GM12878 (cell line): ENCODE results near the gene DGKI. TPM values are rescaled to one million over a fixed set of nuclear protein-coding genes. Genes with fewer than 3 reads are reported as not detected.
A peak's percentile ranks its signal among the peaks of the same experiment; 100 is the strongest.

Experiments
- ATAC-seq: fragments of 200-7000 bp; cut with Tn5 transposase; 3 replicates; pipeline ENCODE4 v1.9.1; 2020; ENCODE audit warnings: mild to moderate bottlenecking, moderate library complexity
- BruUV-seq: library from RNA; stranded (reverse); fragments of 400-500 nt; replicated peaks from 2 replicates; lab custom pipeline; 2021; lab: Mats Ljungman, UMichigan
- CTCF ChIA-PET: fragments of 300-600 bp; sonication (Branson Sonifier 250); formaldehyde crosslinking; extraction: SDS; loops from one replicate; lab custom pipeline; 2021; ENCODE audit warnings: inconsistent platforms; lab: Yijun Ruan, JAX
- POLR2A ChIA-PET: fragments of 350-600 bp; formaldehyde crosslinking; extraction: SDS; loops from one replicate; lab custom pipeline; 2021; ENCODE audit warnings: inconsistent platforms; lab: Charles Lee
- RAD21 ChIA-PET: fragments of 300-600 bp; sonication (Branson Sonifier 250); formaldehyde crosslinking; loops from one replicate; lab custom pipeline; 2023; ENCODE audit warnings: antibody characterized with exemption; ENCODE audit not compliant: unreplicated experiment; lab: Charles Lee
- SMC1A ChIA-PET: fragments of 300-600 bp; sonication (Branson Sonifier 250); formaldehyde crosslinking; loops from one replicate; lab custom pipeline; 2023; ENCODE audit not compliant: unreplicated experiment, uncharacterized antibody; lab: Charles Lee
- DNase-seq: peaks from one replicate; pipeline ENCODE4 v3.0.0-alpha.2; 2011; ENCODE audit warnings: low read depth, low spot score
- FAIRE-seq: peaks from 3 replicates; lab custom pipeline; 2011; peaks lifted over from hg19 to GRCh38; lab: Jason Lieb, UNC
- H2AFZ ChIP-seq: 2 replicates; pipeline ENCODE4 v1.6.0; 2011; ENCODE audit warnings: low read depth, low read length, control low read depth; ENCODE audit not compliant: control insufficient read depth
- H3K27ac ChIP-seq: 2 replicates; pipeline ENCODE4 v1.5.1; 2011; ENCODE audit warnings: control low read depth; ENCODE audit not compliant: control insufficient read depth, insufficient read depth
- H3K27me3 ChIP-seq, 2 experiments: replicated peaks in 1 of 2; 2 replicates each; pipeline versions ENCODE4 v1.6.0 to v1.6.1; 2011; ENCODE audit warnings: low read length in 1 of 2; ENCODE audit not compliant: control insufficient read depth in 2 of 2, insufficient read depth in 2 of 2
- H3K36me3 ChIP-seq, 2 experiments: 2 replicates each; pipeline ENCODE4 v1.5.1; 2011; ENCODE audit warnings: low read length in 1 of 2; ENCODE audit not compliant: control insufficient read depth in 2 of 2, insufficient read depth in 2 of 2
- H3K4me1 ChIP-seq: 2 replicates; pipeline ENCODE4 v1.6.1; 2011; ENCODE audit warnings: mild to moderate bottlenecking, low read length, moderate library complexity, mixed read lengths; ENCODE audit not compliant: control insufficient read depth, insufficient read depth
- H3K4me2 ChIP-seq: 2 replicates; pipeline ENCODE4 v1.6.0; 2011; ENCODE audit warnings: control low read depth; ENCODE audit not compliant: control insufficient read depth, insufficient read depth
- H3K4me3 ChIP-seq: fragments of 200-600 bp; sonication (generic); 2 replicates; pipeline ENCODE4 v1.5.1; 2016
- H3K79me2 ChIP-seq: 2 replicates; pipeline ENCODE4 v1.6.0; 2011; ENCODE audit warnings: low read length; ENCODE audit not compliant: control insufficient read depth, insufficient read depth
- H3K9ac ChIP-seq: 2 replicates; pipeline ENCODE4 v1.8.0; 2011; ENCODE audit warnings: low read length, control low read depth, mixed read lengths; ENCODE audit not compliant: control insufficient read depth, insufficient read depth
- H3K9me3 ChIP-seq: replicated peaks from 3 replicates; pipeline ENCODE4 v1.5.1; 2011; ENCODE audit warnings: mild to moderate bottlenecking, low read length; ENCODE audit not compliant: control insufficient read depth, insufficient read depth
- H4K20me1 ChIP-seq: 2 replicates; pipeline ENCODE4 v1.6.0; 2011; ENCODE audit not compliant: control insufficient read depth, insufficient read depth
- ELK1 ChIP-seq: IDR thresholded peaks from 2 replicates; pipeline ENCODE4 v1.6.1; 2012; ENCODE audit warnings: low read depth, low read length, improper control_type of control experiment
- EP300 ChIP-seq, 2 experiments: fragments of 150-350 bp in 1 of 2; IDR thresholded peaks; 2 replicates each; pipeline ENCODE4 v1.6.1; 2011 to 2012; ENCODE audit warnings: low read depth in 2 of 2, low read length in 2 of 2, borderline replicate concordance in 1 of 2, improper control_type of control experiment in 1 of 2, inconsistent platforms in 1 of 2; ENCODE audit not compliant: control insufficient read depth in 1 of 2
- FOS ChIP-seq: IDR thresholded peaks from 3 replicates; pipeline ENCODE4 v1.6.1; 2011; ENCODE audit warnings: borderline replicate concordance; ENCODE audit not compliant: insufficient read length; ENCODE audit errors: extremely low read depth
- NFXL1 ChIP-seq: fragments of 450-650 bp; IDR thresholded peaks from 2 replicates; pipeline ENCODE4 v1.6.1; 2017; ENCODE audit warnings: antibody characterized with exemption, mild to moderate bottlenecking, borderline replicate concordance
- RBBP5 ChIP-seq: fragments of 200-600 bp; sonication (generic); conservative IDR thresholded peaks from 2 replicates; pipeline ENCODE4 v1.6.1; 2016
- SP1 ChIP-seq: IDR thresholded peaks from one replicate; pipeline ENCODE4 v1.6.1; 2011; ENCODE audit warnings: low read depth, low read length
- STAT1 ChIP-seq: fragments of 450-650 bp; conservative IDR thresholded peaks from 2 replicates; pipeline ENCODE4 v1.6.1; 2014; ENCODE audit warnings: antibody characterized with exemption, mild to moderate bottlenecking
- SUZ12 ChIP-seq: fragments of 200-600 bp; sonication (generic); IDR thresholded peaks from one replicate; pipeline ENCODE4 v1.6.1; 2018; ENCODE audit warnings: antibody characterized with exemption, mild to moderate bottlenecking; ENCODE audit not compliant: unreplicated experiment
- ZNF24 ChIP-seq: fragments of 450-650 bp; IDR thresholded peaks from 2 replicates; pipeline ENCODE4 v1.6.1; 2017; ENCODE audit warnings: antibody characterized with exemption, mild to moderate bottlenecking
- ZNF274 ChIP-seq: IDR thresholded peaks from one replicate; pipeline ENCODE4 v1.8.0; 2011; ENCODE audit not compliant: insufficient read length, insufficient read depth
- ZNF384 ChIP-seq: IDR thresholded peaks from 2 replicates; pipeline ENCODE4 v1.6.1; 2012; ENCODE audit warnings: low read depth, mild to moderate bottlenecking, low read length, improper control_type of control experiment, borderline replicate concordance
- WGBS: methylation state at CpG from one replicate; pipeline ENCODE4 v1.1.6; 2016; ENCODE audit warnings: low lambda C conversion rate; ENCODE audit not compliant: insufficient replicate concordance, insufficient coverage; ENCODE audit errors: missing lambda C conversion rate; 5-methylcytosine and 5-hydroxymethylcytosine counted together
- in situ Hi-C: fragments of 300-500 bp; cut with MboI; formaldehyde crosslinking; loops from 9 replicates; pipeline ENCODE4 v1.14.3; 2018; ENCODE audit warnings: mixed read lengths
- intact Hi-C: fragments of 100-400 bp; cut with micrococcal nuclease; formaldehyde crosslinking; loops from one replicate; pipeline ENCODE4 v1.14.2; 2022; ENCODE audit not compliant: unreplicated experiment
- polyA plus RNA-seq, 11 experiments: library from polyadenylated mRNA; depleted of rRNA in 4 of 11; unstranded in 6 of 11; stranded (reverse) in 5 of 11; fragments of >200 nt; fragmentation: Nextera tagmentation in 4 of 11; fragmentation: Illumina TruSeq in 1 of 11; extraction: Ambion mirVana in 4 of 11; extraction: Trizol in 1 of 11; gene quantifications; 1 replicate in 1 of 11; 2 replicates in 10 of 11; pipeline versions ENCODE4 v1.2.1 to v1.2.3, GENCODE V29; 2011 to 2016; ENCODE audit warnings: inconsistent platforms in 2 of 11, missing spikeins in 2 of 11, low read depth in 1 of 11
- total RNA-seq, 4 experiments: library from RNA; depleted of rRNA in 3 of 4; stranded (reverse); fragments of >200 nt in 3 of 4; fragmentation: Illumina TruSeq in 1 of 4; extraction: Trizol in 1 of 4; gene quantifications; 2 replicates each; pipeline versions ENCODE4 v1.2.1 to v1.2.3, GENCODE V29; 2013 to 2021
- TF ChIP-seq, protein P1 (sequence below): IDR thresholded peaks from 2 replicates; pipeline ENCODE4 v1.6.1; 2011; ENCODE audit warnings: borderline replicate concordance, low read depth, mild to moderate bottlenecking, moderate library complexity, mixed read lengths, low read length; ENCODE audit not compliant: insufficient read depth; ENCODE audit errors: extremely low read length

DGKI gene
- total and polyA plus RNA-seq, 10 of the 15 experiments (the other 5 are each of a cell fraction or from before 2014, with no cell fraction given) = 10.4 to 37.1 (median 22.1) TPM

DNA sequence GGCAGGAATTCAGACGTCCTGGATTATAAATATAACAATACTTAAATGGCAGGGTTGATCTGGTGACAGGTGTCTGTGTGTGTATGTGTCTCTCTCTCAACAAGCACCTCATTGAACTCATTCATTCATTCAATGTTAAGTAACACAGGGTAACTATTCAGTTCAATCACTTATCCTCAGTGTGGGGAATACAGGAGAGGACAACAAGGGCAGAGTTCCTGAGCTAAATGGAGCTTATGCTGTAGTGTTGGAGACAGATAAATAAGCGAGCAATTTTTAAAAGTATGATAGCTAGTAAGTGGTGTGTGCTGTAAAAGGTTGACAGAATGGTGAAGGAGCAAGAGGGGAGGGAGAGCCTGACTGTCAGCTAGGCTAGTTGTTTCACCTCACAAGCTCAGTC is 178.4 kb downstream of the DGKI start:
- ChIA-PET POLR2A (interaction anchor here (1.1 to 5.6 kb wide), 10 partner anchors 11 to 222 kb away, joined by 3 to 27 read pairs (median 6); no protein-coding TSS in a partner anchor), SMC1A (interaction anchor here (0.9 to 7.7 kb wide), 36 partner anchors 8 to 334 kb away, joined by 3 to 140 read pairs (median 6); partner anchors contain the start of gene CREB3L2), CTCF (interaction anchor here (0.7 to 5.9 kb wide), 13 partner anchors 7 to 334 kb away, joined by 3 to 72 read pairs (median 5); partner anchors contain the start of gene CREB3L2), RAD21 (interaction anchor here (0.6 to 8.7 kb wide), 23 partner anchors 9 to 234 kb away, joined by 3 to 141 read pairs (median 6); no protein-coding TSS in a partner anchor)
- Histone ChIP-seq H3K4me3 (no peak overlapping the region), H3K79me2 (no peaks in the 10 kb centered on the region), H3K27me3 (no peaks in the 10 kb centered on the region), H3K4me2 (no peak overlapping the region), H3K9ac (no peak overlapping the region), H3K27ac (no peak overlapping the region), H4K20me1 (no peaks in the 10 kb centered on the region), H2AFZ (no peak overlapping the region), H3K9me3 (no peaks in the 10 kb centered on the region), H3K4me1 (0 out of 2 replicates have a peak, but pooled peaks cover 2% of the 10 kb centered on the region), H3K36me3 (no peaks in the 10 kb centered on the region)
- BruUV-seq = no TSS peak
- intact Hi-C loops = no loop called here
- in situ Hi-C loops = no loop called here
- FAIRE-seq (no peak), ATAC-seq (no peak), DNase-seq (no peak)
- WGBS = 45% methylated on average over 2 of the region's 2 CpGs
- TF ChIP-seq ZNF24 (0 out of 2 replicates have a peak, but pooled peaks have one; percentile 20), EP300 (IDR thresholded peaks at IDR 0.05; ENCODE audit: borderline replicate concordance in 1 of 2, control insufficient read depth in 1 of 2, low read depth in 2 of 2, low read length in 2 of 2) (no peak)

DNA sequence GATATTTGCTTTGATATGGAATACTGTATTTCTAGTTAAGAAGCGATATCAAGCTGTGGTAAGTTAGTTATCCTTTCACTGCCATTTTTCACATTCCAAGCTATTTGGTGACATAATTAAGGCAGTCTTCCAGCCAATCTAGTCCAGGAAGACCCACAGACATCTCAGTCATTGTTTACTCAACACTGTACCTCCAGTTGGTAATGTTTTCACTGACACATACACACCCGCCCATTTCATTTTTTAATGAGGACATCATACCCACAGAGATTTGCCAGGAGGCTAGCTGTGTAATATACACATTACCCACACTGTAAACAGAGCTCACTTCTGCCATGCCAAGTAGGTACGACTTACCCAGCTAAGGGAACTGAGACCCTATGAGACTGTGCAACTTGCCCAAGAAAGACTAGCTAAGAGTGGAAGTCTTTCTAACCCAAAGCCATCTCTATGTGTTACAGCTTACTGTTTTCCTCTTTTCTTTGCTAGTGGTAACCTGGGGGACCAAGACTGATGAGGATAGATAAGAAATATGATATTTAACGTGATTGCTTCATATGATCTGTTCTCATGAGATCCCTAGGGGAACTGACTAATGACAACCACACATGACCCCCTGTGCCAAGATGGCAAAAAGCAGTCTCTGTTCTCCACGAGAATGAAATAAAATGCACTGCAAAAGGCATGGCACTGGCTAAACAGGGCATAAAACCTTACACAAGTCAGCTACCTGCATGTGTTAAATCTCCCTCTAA is 179.0 kb downstream of the DGKI start:
- in situ Hi-C loops = no loop called here
- no peaks in the 10 kb centered on the region for H3K9me3 ChIP-seq
- no peak overlapping the region for H3K27ac ChIP-seq
- FAIRE-seq (no peak), DNase-seq (no peak), ATAC-seq (peak; percentile 57)
- BruUV-seq = no TSS peak
- ChIA-PET SMC1A (interaction anchor here (0.7 to 7.7 kb wide), 38 partner anchors 9 to 335 kb away, joined by 3 to 140 read pairs (median 6); partner anchors contain the start of gene CREB3L2), CTCF (interaction anchor here (0.7 to 5.9 kb wide), 15 partner anchors 8 to 334 kb away, joined by 3 to 72 read pairs (median 4); partner anchors contain the start of gene CREB3L2), POLR2A (interaction anchor here (0.9 to 5.6 kb wide), 11 partner anchors 10 to 223 kb away, joined by 3 to 27 read pairs (median 5); no protein-coding TSS in a partner anchor), RAD21 (interaction anchor here (0.6 to 8.7 kb wide), 26 partner anchors 10 to 338 kb away, joined by 3 to 141 read pairs (median 5); no protein-coding TSS in a partner anchor)
- 44% methylated on average over 5 of the region's 5 CpGs for WGBS
- no peaks in the 10 kb centered on the region for H3K36me3 ChIP-seq
- no peak overlapping the region for H3K4me3 ChIP-seq
- H3K79me2 ChIP-seq = no peaks in the 10 kb centered on the region
- H3K4me2 ChIP-seq = no peak overlapping the region
- 0 out of 2 replicates have a peak, but pooled peaks cover 2% of the 10 kb centered on the region for H3K4me1 ChIP-seq
- no peak overlapping the region for H3K9ac ChIP-seq
- H2AFZ ChIP-seq = no peak overlapping the region
- H3K27me3 ChIP-seq = no peaks in the 10 kb centered on the region
- intact Hi-C loops = no loop called here
- H4K20me1 ChIP-seq = no peaks in the 10 kb centered on the region
- TF ChIP-seq ELK1 = no peak
- TF ChIP-seq STAT1 = no peak
- no peak for TF ChIP-seq ZNF274
- TF ChIP-seq SUZ12 = no peak
- no peak for TF ChIP-seq ZNF384
- no peak for TF ChIP-seq NFXL1
- no peak for TF ChIP-seq RBBP5
- TF ChIP-seq SP1 = no peak
- TF ChIP-seq EP300 (IDR thresholded peaks at IDR 0.05; ENCODE audit: borderline replicate concordance in 1 of 2, control insufficient read depth in 1 of 2, low read depth in 2 of 2, low read length in 2 of 2) = no peak
- TF ChIP-seq, protein P1, sequence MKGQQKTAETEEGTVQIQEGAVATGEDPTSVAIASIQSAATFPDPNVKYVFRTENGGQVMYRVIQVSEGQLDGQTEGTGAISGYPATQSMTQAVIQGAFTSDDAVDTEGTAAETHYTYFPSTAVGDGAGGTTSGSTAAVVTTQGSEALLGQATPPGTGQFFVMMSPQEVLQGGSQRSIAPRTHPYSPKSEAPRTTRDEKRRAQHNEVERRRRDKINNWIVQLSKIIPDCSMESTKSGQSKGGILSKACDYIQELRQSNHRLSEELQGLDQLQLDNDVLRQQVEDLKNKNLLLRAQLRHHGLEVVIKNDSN = no peak
- TF ChIP-seq FOS = no peak
